ENCODE data around the gene RNASET2. TPM values are rescaled to one million over a fixed set of nuclear protein-coding genes. Genes with fewer than 3 reads are reported as not detected.

RNASET2 gene
- total and polyA plus RNA-seq, 4 donors: 55.2 to 92.1 (median 77.8) TPM

DNA sequence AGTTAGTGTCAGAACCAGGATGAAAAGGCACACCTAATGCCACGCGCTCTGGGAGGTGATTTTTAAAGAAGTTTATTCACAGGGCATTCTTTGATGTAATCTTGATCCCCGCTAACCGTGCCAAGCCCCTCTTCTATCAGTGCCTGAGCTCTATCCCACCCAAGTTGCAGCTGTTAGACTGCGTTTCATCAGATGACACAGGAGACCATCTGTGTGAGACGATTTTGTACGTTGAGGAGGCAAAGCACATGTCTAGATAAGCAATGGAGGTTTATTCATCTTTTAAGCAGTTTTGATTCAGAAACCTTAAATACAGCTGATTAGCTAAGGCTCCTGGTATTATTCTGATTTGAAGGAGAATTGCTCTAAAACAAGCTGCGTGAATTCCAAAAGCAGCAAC, 18.6 kb downstream of the RNASET2 start:
- TF ChIP-seq, protein P1, sequence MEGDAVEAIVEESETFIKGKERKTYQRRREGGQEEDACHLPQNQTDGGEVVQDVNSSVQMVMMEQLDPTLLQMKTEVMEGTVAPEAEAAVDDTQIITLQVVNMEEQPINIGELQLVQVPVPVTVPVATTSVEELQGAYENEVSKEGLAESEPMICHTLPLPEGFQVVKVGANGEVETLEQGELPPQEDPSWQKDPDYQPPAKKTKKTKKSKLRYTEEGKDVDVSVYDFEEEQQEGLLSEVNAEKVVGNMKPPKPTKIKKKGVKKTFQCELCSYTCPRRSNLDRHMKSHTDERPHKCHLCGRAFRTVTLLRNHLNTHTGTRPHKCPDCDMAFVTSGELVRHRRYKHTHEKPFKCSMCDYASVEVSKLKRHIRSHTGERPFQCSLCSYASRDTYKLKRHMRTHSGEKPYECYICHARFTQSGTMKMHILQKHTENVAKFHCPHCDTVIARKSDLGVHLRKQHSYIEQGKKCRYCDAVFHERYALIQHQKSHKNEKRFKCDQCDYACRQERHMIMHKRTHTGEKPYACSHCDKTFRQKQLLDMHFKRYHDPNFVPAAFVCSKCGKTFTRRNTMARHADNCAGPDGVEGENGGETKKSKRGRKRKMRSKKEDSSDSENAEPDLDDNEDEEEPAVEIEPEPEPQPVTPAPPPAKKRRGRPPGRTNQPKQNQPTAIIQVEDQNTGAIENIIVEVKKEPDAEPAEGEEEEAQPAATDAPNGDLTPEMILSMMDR (IDR thresholded peaks at IDR 0.05; ENCODE audit: control extremely low read depth, extremely low read depth): no peak
- Histone ChIP-seq H3K4me3 (no peak overlapping the region), H3K9me3 (ENCODE audit: control insufficient read depth in 4 of 4, insufficient read depth in 3 of 4, low read length in 3 of 4) (peaks cover 0 to 2% (median 0%) of the 10 kb centered on the region in 4 donors), H3K27me3 (ENCODE audit: control insufficient read depth in 3 of 3, insufficient read depth in 3 of 3, low read length in 2 of 3) (no peaks in the 10 kb centered on the region), H3K9ac (ENCODE audit: insufficient read depth in 1 of 2, low read length in 2 of 2) (no peak overlapping the region), H3K36me3 (ENCODE audit: control insufficient read depth in 4 of 4, insufficient read depth in 4 of 4, low read length in 4 of 4) (peaks cover 0 to 17% (median 6%) of the 10 kb centered on the region in 4 donors), H3K4me1 (ENCODE audit: control insufficient read depth in 5 of 5, insufficient read depth in 5 of 5, low read length in 5 of 5) (no peaks in the 10 kb centered on the region), H3K27ac (ENCODE audit: low read depth in 1 of 2, low read length in 1 of 2) (no peak overlapping the region)
- no peak for ATAC-seq (ENCODE audit: insufficient read depth, low FRiP score)
- 90 to 92% methylated on average over 8 of the region's 8 CpGs for WGBS, 2 donors
- no peak for DNase-seq

DNA sequence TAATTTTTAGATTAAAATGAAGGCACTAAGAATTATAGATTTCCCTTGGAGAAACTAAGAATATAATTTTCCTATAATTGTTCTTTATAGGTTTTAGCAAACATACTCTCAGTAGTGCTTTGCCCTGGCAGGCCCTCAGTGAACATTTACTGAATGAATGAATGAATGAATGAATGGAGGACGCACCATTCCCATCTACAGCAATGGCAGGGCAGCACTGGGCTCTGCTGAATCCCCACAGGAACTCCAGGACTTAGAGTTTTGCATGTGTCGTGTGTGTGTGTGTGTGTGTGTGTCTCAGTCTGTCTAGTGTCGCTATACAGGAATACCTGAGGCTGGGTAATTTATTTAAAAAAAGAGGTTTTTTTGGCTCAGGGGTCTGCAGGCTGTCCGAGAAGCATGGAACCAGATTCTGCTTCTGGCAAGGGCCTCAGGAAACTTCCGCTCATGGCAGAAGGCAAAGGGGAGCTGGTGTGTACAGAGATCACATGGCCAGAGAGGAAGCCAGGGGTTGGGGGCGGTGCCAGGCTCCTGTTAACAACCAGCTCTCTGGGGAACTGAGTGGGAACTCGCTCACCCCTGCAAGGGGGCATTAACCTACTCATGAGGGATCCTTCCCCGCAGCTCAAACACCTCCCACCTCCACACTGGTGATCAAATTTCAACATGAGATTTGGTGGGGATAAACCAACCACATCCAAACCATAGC, 20.1 kb downstream of the RNASET2 start:
- Histone ChIP-seq H3K27me3 (ENCODE audit: control insufficient read depth in 3 of 3, insufficient read depth in 3 of 3, low read length in 2 of 3) (no peaks in the 10 kb centered on the region), H3K4me3 (no peak overlapping the region), H3K9me3 (ENCODE audit: control insufficient read depth in 4 of 4, insufficient read depth in 3 of 4, low read length in 3 of 4) (peaks cover 0 to 2% (median 0%) of the 10 kb centered on the region in 4 donors), H3K4me1 (ENCODE audit: control insufficient read depth in 5 of 5, insufficient read depth in 5 of 5, low read length in 5 of 5) (no peaks in the 10 kb centered on the region), H3K9ac (ENCODE audit: insufficient read depth in 1 of 2, low read length in 2 of 2) (no peak overlapping the region), H3K36me3 (ENCODE audit: control insufficient read depth in 4 of 4, insufficient read depth in 4 of 4, low read length in 4 of 4) (peaks cover 0 to 17% (median 6%) of the 10 kb centered on the region in 4 donors), H3K27ac (ENCODE audit: low read depth in 1 of 2, low read length in 1 of 2) (no peak overlapping the region)
- ATAC-seq (ENCODE audit: insufficient read depth, low FRiP score): no peak
- TF ChIP-seq, protein P1 (IDR thresholded peaks at IDR 0.05; ENCODE audit: control extremely low read depth, extremely low read depth): no peak
- no peak for DNase-seq
- WGBS, 2 donors: 65 to 73% methylated on average over 8 of the region's 8 CpGs

GRCh38 chr6:166935353-166935752, 21.0 kb downstream of the RNASET2 start:
- peaks cover 0 to 16% (median 7%) of the 10 kb centered on the region in 4 donors for H3K36me3 ChIP-seq (ENCODE audit: control insufficient read depth in 4 of 4, insufficient read depth in 4 of 4, low read length in 4 of 4)
- 94 to 97% methylated on average over 7 of the region's 7 CpGs for WGBS, 2 donors
- H3K27ac ChIP-seq (ENCODE audit: low read depth in 1 of 2, low read length in 1 of 2): no peak overlapping the region
- ATAC-seq (ENCODE audit: insufficient read depth, low FRiP score): no peak
- H3K9ac ChIP-seq (ENCODE audit: insufficient read depth in 1 of 2, low read length in 2 of 2): no peak overlapping the region
- no peak for DNase-seq
- no peak overlapping the region for H3K4me3 ChIP-seq
- TF ChIP-seq, protein P1 (IDR thresholded peaks at IDR 0.05; ENCODE audit: control extremely low read depth, extremely low read depth): no peak
- peaks cover 0 to 2% (median 0%) of the 10 kb centered on the region in 4 donors for H3K9me3 ChIP-seq (ENCODE audit: control insufficient read depth in 4 of 4, insufficient read depth in 3 of 4, low read length in 3 of 4)
- H3K4me1 ChIP-seq (ENCODE audit: control insufficient read depth in 5 of 5, insufficient read depth in 5 of 5, low read length in 5 of 5): no peaks in the 10 kb centered on the region
- H3K27me3 ChIP-seq (ENCODE audit: control insufficient read depth in 3 of 3, insufficient read depth in 3 of 3, low read length in 2 of 3): no peaks in the 10 kb centered on the region
